HG03064 (cell line): Measurements from ENCODE around the gene PDCD1.
"Not testable (repeated sequence)": the region's sequence is repeated elsewhere in the genome, so short reads cannot be mapped to it uniquely, and the experiment has no call there.

Experiments
- ATAC-seq: cut with Tn5 transposase; IDR thresholded peaks from one replicate; pipeline ENCODE4 v1.9.1; 2021; ENCODE audit warnings: low read depth; ENCODE audit not compliant: unreplicated experiment

The PDCD1 gene

GRCh38 chr2:241858206-241859016, at the start of gene PDCD1:
PDCD1 (minus strand) TSS chr2:241858894; CDS start chr2:241858838, 56 bp downstream.
- no peak for ATAC-seq

DNA sequence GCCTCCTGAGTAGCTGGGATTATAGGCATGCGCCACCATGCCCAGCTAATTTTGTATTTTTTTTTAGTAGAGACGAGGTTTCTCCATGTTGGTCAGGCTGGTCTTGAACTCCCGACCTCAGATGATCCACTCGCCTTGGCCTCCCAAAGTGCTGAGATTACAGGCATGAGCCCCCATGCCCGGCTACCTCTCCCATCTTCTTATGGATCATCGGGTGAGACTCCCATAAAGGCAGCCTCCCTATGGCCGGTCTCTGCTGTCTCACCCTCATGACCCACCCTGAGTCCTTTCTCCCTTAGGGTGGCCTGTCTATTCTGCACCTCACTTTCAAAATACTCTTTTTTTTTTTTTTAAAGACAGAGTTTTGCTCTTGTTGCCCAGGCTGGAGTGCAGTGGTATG, 49.1 kb upstream of the PDCD1 start:
- not testable (repeated sequence) for ATAC-seq

DNA sequence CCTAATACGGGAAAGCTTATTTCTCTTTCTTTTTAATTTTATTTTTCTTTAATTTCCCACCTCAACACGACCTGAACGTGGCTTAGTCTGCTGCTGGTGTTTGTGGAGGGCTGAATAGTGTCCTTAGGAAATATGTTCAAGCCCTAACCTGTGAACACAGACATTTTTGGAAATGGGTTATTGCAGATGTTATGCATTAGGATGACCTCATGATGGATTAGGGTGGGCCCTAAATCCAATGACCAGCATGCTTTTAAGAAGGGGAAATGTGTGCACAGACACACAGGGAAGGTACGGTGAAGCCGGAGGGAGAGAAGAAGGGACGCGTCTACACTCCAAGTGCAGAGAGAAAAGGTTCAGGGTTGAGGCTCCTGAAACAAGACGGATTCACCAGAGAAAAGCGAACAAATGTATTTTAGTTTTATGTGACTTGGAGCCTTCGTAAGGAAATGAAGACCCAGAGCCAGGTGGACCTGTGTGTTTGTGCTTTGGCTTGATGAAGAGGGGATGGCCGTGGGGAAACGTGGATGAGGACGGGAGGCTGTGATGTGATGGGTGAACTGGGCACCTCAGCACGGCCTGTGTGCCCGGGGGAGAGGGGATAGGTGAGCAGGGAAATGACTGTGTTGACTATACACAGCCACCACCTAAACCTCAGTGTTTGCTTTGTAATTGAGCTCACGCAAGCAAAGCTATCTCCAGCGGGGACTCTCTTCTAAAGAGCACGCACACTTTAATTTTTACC, 48.3 kb upstream of the PDCD1 start:
- ATAC-seq: no peak

DNA sequence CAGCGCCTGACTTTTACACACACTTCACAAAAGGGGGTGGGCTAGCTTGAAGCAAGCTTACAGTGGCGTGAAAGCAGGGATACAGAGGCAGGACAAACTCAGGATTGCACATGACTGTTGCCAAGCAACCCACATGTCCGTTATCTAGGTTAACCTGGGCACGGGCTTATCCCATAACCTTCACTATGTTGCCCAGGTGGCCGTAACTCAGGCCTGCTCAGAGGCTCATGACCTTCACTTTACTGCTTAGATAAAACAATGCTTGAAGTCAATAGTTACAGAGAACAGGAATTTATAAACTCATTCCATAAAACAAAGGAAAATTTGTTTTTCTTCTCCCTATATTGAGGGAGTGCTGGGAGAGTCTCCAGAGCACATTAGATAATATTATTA, 47.7 kb upstream of the PDCD1 start:
- ATAC-seq: not testable (repeated sequence)

DNA sequence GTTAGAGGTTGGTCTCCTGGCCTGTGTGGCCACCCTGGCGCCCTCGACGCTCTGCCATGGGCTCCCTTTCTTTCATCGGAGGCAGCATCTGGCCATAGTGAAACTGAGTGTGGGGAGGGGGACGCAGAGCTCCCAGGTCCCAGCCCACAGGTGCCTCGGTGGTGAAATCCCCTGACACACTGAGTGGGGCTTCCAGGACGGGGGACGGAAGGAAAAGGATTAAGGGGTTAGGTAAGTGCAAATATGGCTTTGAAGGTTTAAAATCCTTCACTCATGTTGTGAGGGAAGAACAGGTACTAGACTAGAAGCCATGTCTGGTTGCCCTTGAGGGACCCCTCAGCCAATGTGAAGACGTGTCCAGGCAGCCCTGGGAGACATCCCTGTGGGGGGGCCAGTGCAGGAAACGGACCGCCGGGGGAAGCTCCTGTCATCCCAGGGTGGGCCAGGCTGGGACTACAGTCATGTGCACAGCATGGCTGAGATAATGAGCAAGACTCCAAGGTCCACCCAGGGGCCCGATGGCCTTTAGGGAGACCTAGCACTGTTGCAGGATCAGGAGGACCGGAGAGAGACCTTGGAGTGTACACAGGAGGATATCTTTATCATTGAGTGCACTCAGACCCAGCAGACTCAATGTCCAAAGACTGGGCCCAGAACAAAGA, 47.2 kb upstream of the PDCD1 start:
- ATAC-seq: no peak

- no peak for ATAC-seq
Observed at GRCh38 chr2:241904791-241905710, 46.4 kb upstream of the PDCD1 start.

DNA sequence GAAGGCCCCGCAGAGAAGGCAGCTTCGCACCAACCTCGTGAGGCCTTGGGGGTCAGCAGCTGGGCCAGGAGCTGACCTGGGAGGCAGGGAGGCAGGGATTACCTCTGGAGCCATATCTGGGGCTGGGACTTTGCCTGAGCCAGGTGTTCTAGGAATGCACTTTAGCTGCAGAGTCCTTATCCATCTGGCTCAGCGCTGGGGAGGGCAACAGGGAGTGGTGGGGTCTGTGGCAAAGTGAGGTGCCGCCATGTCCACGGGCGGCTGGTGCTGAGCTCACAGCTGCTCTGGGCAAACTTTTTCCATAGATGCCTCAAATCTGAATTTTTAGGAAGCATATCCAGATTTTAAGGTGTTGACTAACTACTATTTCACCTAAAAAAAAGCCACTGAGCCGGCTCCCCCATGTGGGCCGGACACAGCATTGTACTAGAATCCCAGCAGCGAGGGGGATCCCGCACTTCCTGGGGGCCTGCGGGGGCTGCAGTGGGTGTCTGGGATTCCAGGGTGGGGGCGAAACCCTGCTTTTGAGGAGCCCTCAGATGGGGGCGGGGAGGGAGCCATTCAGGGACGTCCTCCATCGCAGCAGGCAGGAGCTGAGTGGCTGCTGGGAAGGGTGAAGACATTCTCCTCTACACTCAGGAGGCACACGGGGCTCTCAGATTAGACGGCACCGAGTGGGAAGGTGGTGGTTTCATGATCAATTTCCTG, 45.5 kb upstream of the PDCD1 start:
- ATAC-seq: no peak

DNA sequence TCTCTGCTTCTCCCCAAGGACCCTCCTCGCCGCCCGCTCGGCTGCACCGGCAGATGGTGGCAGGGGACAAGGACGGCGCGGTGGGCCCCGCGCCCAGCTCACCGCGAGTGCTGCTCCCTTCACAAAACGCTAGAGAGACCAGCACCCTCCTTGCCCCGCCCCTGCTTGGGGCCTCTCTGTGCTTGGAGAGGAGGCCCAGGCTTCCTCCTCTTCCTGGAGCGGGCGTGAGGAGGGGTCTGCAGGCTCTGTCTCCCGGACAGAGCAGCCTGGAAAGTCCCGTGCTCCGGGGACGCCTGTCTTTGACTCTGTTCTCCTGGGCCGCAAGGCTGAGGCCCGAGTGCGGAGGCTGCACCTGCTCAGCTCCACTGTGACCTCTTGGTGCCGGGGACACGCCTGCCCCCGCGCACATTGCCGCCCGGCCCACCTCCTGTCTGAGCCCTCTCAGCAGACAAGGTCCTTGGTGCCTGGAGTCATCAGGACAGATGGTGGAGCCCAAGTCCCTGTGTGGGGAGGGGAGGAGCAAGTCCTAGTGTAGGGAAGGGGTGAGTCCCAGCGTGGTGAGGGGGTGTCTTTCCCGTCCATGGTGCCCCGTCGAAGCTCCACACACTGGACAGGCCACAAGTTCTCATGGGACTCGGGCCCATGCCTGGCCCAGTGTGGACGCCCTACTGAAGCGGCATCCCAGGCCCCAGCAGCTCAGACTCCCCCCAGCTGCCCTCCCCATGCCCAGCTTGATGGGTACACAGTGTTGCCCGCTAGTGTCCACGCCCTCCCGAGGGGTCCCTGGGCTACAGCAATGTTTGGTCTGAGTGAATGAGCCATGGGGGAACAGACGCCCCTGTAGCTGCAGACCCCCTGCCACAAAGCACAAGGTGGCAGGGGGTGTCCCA, 44.7 kb upstream of the PDCD1 start:
- no peak for ATAC-seq

DNA sequence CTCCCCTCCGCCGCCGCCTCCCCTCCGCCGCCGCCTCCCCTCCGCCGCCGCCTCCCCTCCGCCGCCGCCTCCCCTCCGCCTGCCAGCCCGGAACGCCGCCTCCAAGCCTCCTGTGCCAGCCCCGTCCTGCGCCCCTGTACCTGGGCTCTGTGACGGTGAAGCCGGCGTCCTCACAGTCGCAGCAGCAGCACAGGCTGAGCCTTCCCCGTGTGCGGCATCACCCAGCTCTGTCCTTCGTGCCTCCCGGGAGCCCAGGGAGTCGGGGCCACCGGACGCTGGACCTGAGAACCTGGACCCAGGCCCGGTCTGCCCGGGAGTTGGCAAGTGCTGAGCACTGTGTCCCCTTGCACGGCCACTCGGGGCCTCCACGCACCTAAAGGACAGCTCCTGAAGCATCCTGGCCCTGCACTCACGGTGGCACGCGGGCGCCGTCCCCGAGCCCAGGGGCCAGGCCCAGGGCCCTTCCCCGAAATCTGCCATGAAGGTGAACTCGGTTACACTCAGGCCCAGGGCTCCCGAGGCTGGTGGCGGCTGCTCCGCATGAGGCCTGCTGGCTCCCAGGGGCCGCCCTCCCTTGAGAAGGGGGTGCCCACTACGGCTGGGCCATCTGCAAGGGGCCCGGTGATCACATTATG, 43.8 kb upstream of the PDCD1 start:
- no peak for ATAC-seq

GRCh38 chr2:241901500-241902351, 43.0 kb upstream of the PDCD1 start:
- no peak for ATAC-seq

- ATAC-seq: no peak
Observed at GRCh38 chr2:241901018-241901380, 42.3 kb upstream of the PDCD1 start.

GRCh38 chr2:241900251-241901017, 41.7 kb upstream of the PDCD1 start:
- no peak for ATAC-seq

DNA sequence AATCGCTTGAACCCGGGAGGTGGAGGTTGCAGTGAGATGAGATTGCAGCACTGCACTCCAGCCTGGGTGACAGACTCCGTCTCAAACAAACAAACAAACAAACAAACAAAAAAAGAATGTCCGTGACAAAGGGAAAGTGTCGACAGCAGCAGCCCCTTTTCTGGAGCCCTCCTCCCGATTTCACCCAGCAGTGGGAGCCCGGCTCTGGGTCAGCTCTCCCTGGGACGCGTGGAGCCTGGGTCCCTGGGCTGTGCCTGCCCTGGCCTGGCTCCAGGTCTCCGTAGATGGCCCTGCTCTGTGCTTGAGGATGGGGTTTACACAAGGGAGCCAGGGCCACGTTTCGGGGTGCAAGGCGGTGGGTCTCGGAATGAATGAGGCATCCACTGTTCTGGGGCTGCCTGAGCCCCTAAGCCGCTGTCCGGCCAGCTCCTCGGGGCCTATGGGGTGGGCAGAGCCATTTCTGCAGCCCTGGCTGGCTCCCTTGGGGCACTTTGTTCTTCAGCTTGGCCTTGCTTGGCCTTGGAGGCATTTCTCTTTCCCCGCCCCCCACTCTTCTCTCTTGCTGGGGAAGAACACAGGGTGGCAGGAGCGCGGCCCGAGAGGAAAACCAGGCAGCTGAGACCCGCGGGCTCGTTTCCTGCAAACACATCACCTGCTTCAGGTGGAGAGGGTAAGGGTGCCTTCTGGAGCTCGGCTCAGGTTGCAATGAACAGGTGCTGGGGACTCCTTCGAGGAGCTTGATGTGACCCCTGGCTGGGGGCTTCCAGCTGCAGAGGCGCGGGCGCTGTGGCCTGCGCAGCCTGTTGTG, 40.0 kb upstream of the PDCD1 start:
- ATAC-seq: no peak

- ATAC-seq: no peak
Observed at GRCh38 chr2:241897231-241897916, 38.7 kb upstream of the PDCD1 start.

DNA sequence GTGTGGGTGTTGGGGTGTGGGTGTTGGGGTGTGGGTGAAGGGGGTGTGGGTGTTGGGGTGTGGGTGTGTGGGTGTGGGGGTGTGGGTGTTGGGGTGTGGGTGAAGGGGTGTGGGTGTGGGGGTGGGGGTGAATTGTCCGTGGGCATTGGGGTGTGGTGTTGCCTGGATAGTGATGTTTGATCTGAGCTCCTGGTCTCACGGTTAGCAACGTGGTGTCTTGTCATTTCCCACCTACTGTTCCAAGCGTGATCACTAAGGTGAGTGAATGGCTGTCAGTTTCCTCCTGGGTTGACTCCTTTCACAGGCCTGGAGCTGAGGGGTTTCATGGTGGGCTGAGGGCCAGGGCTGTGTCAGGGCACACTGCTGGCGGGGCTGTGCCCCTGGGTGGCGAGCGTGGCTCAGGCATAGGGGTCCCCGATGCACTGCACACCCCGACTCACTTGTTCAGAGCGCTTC, 38.1 kb upstream of the PDCD1 start:
- no peak for ATAC-seq
